ENCODE results near the gene MAPK1. TPM values are rescaled to one million over a fixed set of nuclear protein-coding genes. Genes with fewer than 3 reads are reported as not detected.
"Not testable (repeated sequence)": the region's sequence is repeated elsewhere in the genome, so short reads cannot be mapped to it uniquely, and the experiment has no call there.

Gene MAPK1
- total RNA-seq, 2 donors from 2014 or later: 61.4 to 63.1 TPM

- Histone ChIP-seq H3K4me1 (ENCODE audit: control insufficient read depth in 1 of 2, low read depth in 2 of 2) (no peaks in the 10 kb centered on the region), H3K27ac (no peak overlapping the region), H3K36me3 (no peaks in the 10 kb centered on the region), H3K27me3 (replicated peaks; ENCODE audit: insufficient read depth) (no peaks in the 10 kb centered on the region), H3K4me3 (no peak overlapping the region), H3K9me3 (no peaks in the 10 kb centered on the region)
- ATAC-seq (ENCODE audit: insufficient number of reproducible peaks, low FRiP score, low read depth): no peak
- TF ChIP-seq CTCF (IDR thresholded peaks at IDR 0.05): no peak
- DNase-seq (ENCODE audit: low spot score): no peak
These were observed 40.4 kb upstream of the MAPK1 start for GRCh38 chr22:21907638-21908522.

GRCh38 chr22:21905234-21905633 lies 37.8 kb upstream of the MAPK1 start:
- H3K27ac ChIP-seq; H3K9me3 ChIP-seq; H3K4me1 ChIP-seq (ENCODE audit: control insufficient read depth in 1 of 2, low read depth in 2 of 2); H3K36me3 ChIP-seq; H3K27me3 ChIP-seq (replicated peaks; ENCODE audit: insufficient read depth); ATAC-seq (ENCODE audit: insufficient number of reproducible peaks, low FRiP score, low read depth); DNase-seq (ENCODE audit: low spot score); H3K4me3 ChIP-seq: not testable (repeated sequence)

GRCh38 chr22:21904250-21904789 lies 36.9 kb upstream of the MAPK1 start:
- Histone ChIP-seq H3K36me3 (no peaks in the 10 kb centered on the region), H3K4me1 (ENCODE audit: control insufficient read depth in 1 of 2, low read depth in 2 of 2) (no peaks in the 10 kb centered on the region), H3K27ac (no peak overlapping the region), H3K4me3 (no peak overlapping the region), H3K9me3 (no peaks in the 10 kb centered on the region), H3K27me3 (replicated peaks; ENCODE audit: insufficient read depth) (no peaks in the 10 kb centered on the region)
- no peak for TF ChIP-seq CTCF (IDR thresholded peaks at IDR 0.05)
- ATAC-seq (ENCODE audit: insufficient number of reproducible peaks, low FRiP score, low read depth) (no peak), DNase-seq (ENCODE audit: low spot score) (no peak)

GRCh38 chr22:21903283-21903682 lies 35.8 kb upstream of the MAPK1 start:
- H3K4me1 ChIP-seq (ENCODE audit: control insufficient read depth in 1 of 2, low read depth in 2 of 2): no peaks in the 10 kb centered on the region
- H3K4me3 ChIP-seq: no peak overlapping the region
- H3K36me3 ChIP-seq: no peaks in the 10 kb centered on the region
- no peaks in the 10 kb centered on the region for H3K9me3 ChIP-seq
- ATAC-seq (ENCODE audit: insufficient number of reproducible peaks, low FRiP score, low read depth) (no peak), DNase-seq (ENCODE audit: low spot score) (no peak)
- no peak for TF ChIP-seq CTCF (IDR thresholded peaks at IDR 0.05)
- H3K27ac ChIP-seq: no peak overlapping the region
- H3K27me3 ChIP-seq (replicated peaks; ENCODE audit: insufficient read depth): no peaks in the 10 kb centered on the region

- no peaks in the 10 kb centered on the region for H3K9me3 ChIP-seq
- DNase-seq (ENCODE audit: low spot score) (no peak), ATAC-seq (ENCODE audit: insufficient number of reproducible peaks, low FRiP score, low read depth) (no peak)
- H3K4me3 ChIP-seq: no peak overlapping the region
- H3K36me3 ChIP-seq: no peaks in the 10 kb centered on the region
- no peak for TF ChIP-seq CTCF (IDR thresholded peaks at IDR 0.05)
- H3K4me1 ChIP-seq (ENCODE audit: control insufficient read depth in 1 of 2, low read depth in 2 of 2): no peaks in the 10 kb centered on the region
- no peaks in the 10 kb centered on the region for H3K27me3 ChIP-seq (replicated peaks; ENCODE audit: insufficient read depth)
- no peak overlapping the region for H3K27ac ChIP-seq
These were observed 35.0 kb upstream of the MAPK1 start for GRCh38 chr22:21902296-21903087.

Data from thoracic aorta (tissue), 2 donors.